PC-3 (cell line): ENCODE data around the gene SMPD4.
"Not testable (repeated sequence)": the region's sequence is repeated elsewhere in the genome, so short reads cannot be mapped to it uniquely, and the experiment has no call there.

Experiments
- EZH2 ChIP-seq: fragments of 300-600 bp; sonication (generic); IDR thresholded peaks from one replicate; pipeline ENCODE4 v1.6.1; 2017; ENCODE audit warnings: antibody characterized with exemption, mild to moderate bottlenecking, low read length; ENCODE audit not compliant: unreplicated experiment
- EZH2phosphoT487 ChIP-seq: fragments of 300-600 bp; sonication (generic); IDR thresholded peaks from 2 replicates; pipeline ENCODE4 v1.6.1; 2018; ENCODE audit warnings: mild to moderate bottlenecking, antibody characterized with exemption, low read length, borderline replicate concordance
- TF ChIP-seq, protein P1 (sequence below): fragments of 300-600 bp; sonication (generic); conservative IDR thresholded peaks from 2 replicates; pipeline ENCODE4 v1.5.1; 2017; ENCODE audit warnings: antibody characterized with exemption, low read depth, mild to moderate bottlenecking, low read length

DNA sequence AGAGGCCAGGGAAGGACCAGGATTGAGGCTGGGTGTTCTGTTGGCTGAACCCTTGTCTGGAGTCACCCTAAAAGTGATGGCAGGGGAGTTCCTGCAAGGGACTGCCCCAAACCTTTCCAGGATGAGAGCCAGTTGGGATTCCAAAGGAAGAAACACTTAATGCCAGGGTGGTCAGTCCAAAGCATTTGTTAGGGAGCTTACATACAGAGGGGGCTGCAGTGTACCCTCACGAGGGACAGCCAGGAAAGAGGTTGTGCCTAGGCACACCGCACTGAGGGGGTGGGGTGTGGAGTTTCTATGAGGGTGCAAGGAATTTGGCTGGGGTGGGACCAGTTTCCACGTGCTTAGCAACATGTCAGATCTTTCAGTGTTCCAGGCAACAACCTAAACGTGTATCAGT, 7.6 kb upstream of the SMPD4 start:
- TF ChIP-seq, protein P1, sequence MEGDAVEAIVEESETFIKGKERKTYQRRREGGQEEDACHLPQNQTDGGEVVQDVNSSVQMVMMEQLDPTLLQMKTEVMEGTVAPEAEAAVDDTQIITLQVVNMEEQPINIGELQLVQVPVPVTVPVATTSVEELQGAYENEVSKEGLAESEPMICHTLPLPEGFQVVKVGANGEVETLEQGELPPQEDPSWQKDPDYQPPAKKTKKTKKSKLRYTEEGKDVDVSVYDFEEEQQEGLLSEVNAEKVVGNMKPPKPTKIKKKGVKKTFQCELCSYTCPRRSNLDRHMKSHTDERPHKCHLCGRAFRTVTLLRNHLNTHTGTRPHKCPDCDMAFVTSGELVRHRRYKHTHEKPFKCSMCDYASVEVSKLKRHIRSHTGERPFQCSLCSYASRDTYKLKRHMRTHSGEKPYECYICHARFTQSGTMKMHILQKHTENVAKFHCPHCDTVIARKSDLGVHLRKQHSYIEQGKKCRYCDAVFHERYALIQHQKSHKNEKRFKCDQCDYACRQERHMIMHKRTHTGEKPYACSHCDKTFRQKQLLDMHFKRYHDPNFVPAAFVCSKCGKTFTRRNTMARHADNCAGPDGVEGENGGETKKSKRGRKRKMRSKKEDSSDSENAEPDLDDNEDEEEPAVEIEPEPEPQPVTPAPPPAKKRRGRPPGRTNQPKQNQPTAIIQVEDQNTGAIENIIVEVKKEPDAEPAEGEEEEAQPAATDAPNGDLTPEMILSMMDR, result not testable (repeated sequence)
- not testable (repeated sequence) for TF ChIP-seq EZH2, EZH2phosphoT487
